Stimulated activated CD8-positive, alpha-beta memory T cell treated with anti-CD3 and anti-CD28 coated beads, Interleukin-15, amount 100 ng/mL, for 48 hours (primary cell): Measurements from ENCODE around the gene ITPRIPL2.

Experiments used
- DNase-seq, 2 donors: peaks; one replicate each; pipeline ENCODE4 v3.0.0-alpha.2; 2020; ENCODE audit warnings: low read depth in 2 of 2

The ITPRIPL2 gene

GRCh38 chr16:19142939-19143598, 29.3 kb downstream of the ITPRIPL2 start:
- no peak for DNase-seq

GRCh38 chr16:19143599-19143956, 29.8 kb downstream of the ITPRIPL2 start:
- DNase-seq: no peak

- no peak for DNase-seq
These were observed 31.2 kb downstream of the ITPRIPL2 start for GRCh38 chr16:19145010-19145409.

GRCh38 chr16:19147126-19147525, 33.4 kb downstream of the ITPRIPL2 start:
- no peak for DNase-seq

GRCh38 chr16:19147627-19148026, 33.9 kb downstream of the ITPRIPL2 start:
- no peak for DNase-seq

GRCh38 chr16:19148189-19148588, 34.4 kb downstream of the ITPRIPL2 start:
- no peak for DNase-seq

- no peak for DNase-seq
These were observed 37.5 kb downstream of the ITPRIPL2 start for GRCh38 chr16:19151310-19151709.

GRCh38 chr16:19152042-19152441, 38.3 kb downstream of the ITPRIPL2 start:
- DNase-seq: no peak

GRCh38 chr16:19153876-19154275, 40.1 kb downstream of the ITPRIPL2 start:
- DNase-seq: no peak

- DNase-seq: no peak
These were observed 48.3 kb downstream of the ITPRIPL2 start for GRCh38 chr16:19162085-19162484.

- no peak for DNase-seq
These were observed 49.5 kb downstream of the ITPRIPL2 start for GRCh38 chr16:19163215-19163614.

- DNase-seq: no peak
These were observed 50.5 kb downstream of the ITPRIPL2 start for GRCh38 chr16:19164285-19164684.

- no peak for DNase-seq
These were observed 51.3 kb downstream of the ITPRIPL2 start for GRCh38 chr16:19165101-19165500.

GRCh38 chr16:19166500-19166899, 52.7 kb downstream of the ITPRIPL2 start:
- DNase-seq: no peak

- DNase-seq: peak; percentile 43 to 57
These were observed 54.1 kb downstream of the ITPRIPL2 start, which contains the start of gene SYT17 for GRCh38 chr16:19167710-19168370. TSS of gene SYT17 (plus strand) at chr16:19168240. CDS start at chr16:19168647, 407 bp downstream.

- no peak for DNase-seq
These were observed 54.8 kb downstream of the ITPRIPL2 start for GRCh38 chr16:19168371-19169081.

- DNase-seq: no peak
These were observed 55.4 kb downstream of the ITPRIPL2 start for GRCh38 chr16:19169082-19169639.

- DNase-seq: no peak
These were observed 56.4 kb downstream of the ITPRIPL2 start for GRCh38 chr16:19170043-19170655.
